NOMO-1 treated with DMSO at 0.1 percent for 48 hours (cell line): Measurements from ENCODE around the gene CWC27.
"Not testable (repeated sequence)": the region's sequence is repeated elsewhere in the genome, so short reads cannot be mapped to it uniquely, and the experiment has no call there.

Experiments used
- DNase-seq: peaks from one replicate; lab custom pipeline; 2025; ENCODE audit not compliant: unreplicated experiment; lab: John Stamatoyannopoulos, UW

The CWC27 gene

GRCh38 chr5:64788156-64788555 lies 19.4 kb downstream of the CWC27 start:
- no peak for DNase-seq

GRCh38 chr5:64789457-64789856 lies 20.7 kb downstream of the CWC27 start:
- DNase-seq: no peak

GRCh38 chr5:64790210-64790609 lies 21.5 kb downstream of the CWC27 start:
- DNase-seq: no peak

- no peak for DNase-seq
Measured at GRCh38 chr5:64792469-64792868, 23.7 kb downstream of the CWC27 start.

GRCh38 chr5:64794053-64794770 lies 25.5 kb downstream of the CWC27 start:
- no peak for DNase-seq

GRCh38 chr5:64796301-64796700 lies 27.6 kb downstream of the CWC27 start:
- no peak for DNase-seq

GRCh38 chr5:64800926-64801325 lies 32.2 kb downstream of the CWC27 start:
- DNase-seq: no peak

- DNase-seq: no peak
Measured at GRCh38 chr5:64806537-64806936, 37.8 kb downstream of the CWC27 start.

- no peak for DNase-seq
Measured at GRCh38 chr5:64807520-64807919, 38.8 kb downstream of the CWC27 start.

GRCh38 chr5:64811050-64811640 lies 42.4 kb downstream of the CWC27 start:
- peak; percentile 24 for DNase-seq

GRCh38 chr5:64814073-64814472 lies 45.3 kb downstream of the CWC27 start:
- no peak for DNase-seq

GRCh38 chr5:64818245-64818644 lies 49.5 kb downstream of the CWC27 start:
- no peak for DNase-seq

GRCh38 chr5:64819345-64819744 lies 50.6 kb downstream of the CWC27 start:
- DNase-seq: not testable (repeated sequence)

GRCh38 chr5:64822320-64822719 lies 53.6 kb downstream of the CWC27 start:
- no peak for DNase-seq

GRCh38 chr5:64826541-64826940 lies 57.8 kb downstream of the CWC27 start:
- DNase-seq: no peak

- DNase-seq: no peak
Measured at GRCh38 chr5:64827703-64828102, 59.0 kb downstream of the CWC27 start.

- not testable (repeated sequence) for DNase-seq
Measured at GRCh38 chr5:64830650-64831049, 61.9 kb downstream of the CWC27 start.

GRCh38 chr5:64831996-64832395 lies 63.3 kb downstream of the CWC27 start:
- DNase-seq: no peak

GRCh38 chr5:64834037-64834436 lies 65.3 kb downstream of the CWC27 start:
- DNase-seq: no peak

GRCh38 chr5:64834611-64835010 lies 65.9 kb downstream of the CWC27 start:
- DNase-seq: no peak

GRCh38 chr5:64835266-64835665 lies 66.5 kb downstream of the CWC27 start:
- DNase-seq: no peak

- DNase-seq: no peak
Measured at GRCh38 chr5:64836190-64836755, 67.5 kb downstream of the CWC27 start.

- DNase-seq: no peak
Measured at GRCh38 chr5:64836786-64837185, 68.1 kb downstream of the CWC27 start.
